ENCODE results near the gene CFAP410.

The CFAP410 gene

GRCh38 chr21:44324106-44324853, 14.9 kb downstream of the CFAP410 start:
- no peak for DNase-seq
- intact Hi-C loops (cut with DNase I), result no loop called here

- DNase-seq, result no peak
- intact Hi-C loops (cut with DNase I), result no loop called here
These were observed 15.6 kb downstream of the CFAP410 start for GRCh38 chr21:44323591-44323990.

- intact Hi-C loops (cut with DNase I), result no loop called here
- DNase-seq, result no peak
These were observed 16.4 kb downstream of the CFAP410 start for GRCh38 chr21:44322621-44323325.

- DNase-seq, result no peak
- intact Hi-C loops (cut with DNase I), result no loop called here
These were observed 17.2 kb downstream of the CFAP410 start for GRCh38 chr21:44321846-44322450.

- DNase-seq, result no peak
- intact Hi-C loops (cut with DNase I), result no loop called here
These were observed 18.3 kb downstream of the CFAP410 start for GRCh38 chr21:44320847-44321246.

- no peak for DNase-seq
- intact Hi-C loops (cut with DNase I), result no loop called here
These were observed 19.7 kb downstream of the CFAP410 start for GRCh38 chr21:44319407-44320065.

GRCh38 chr21:44318489-44319285, 20.5 kb downstream of the CFAP410 start:
- intact Hi-C loops (cut with DNase I), result no loop called here
- DNase-seq, result no peak

- intact Hi-C loops (cut with DNase I), result no loop called here
These were observed 21.3 kb downstream of the CFAP410 start for GRCh38 chr21:44317871-44318270.

GRCh38 chr21:44317241-44317782, 21.9 kb downstream of the CFAP410 start:
- intact Hi-C loops (cut with DNase I), result no loop called here
- DNase-seq, result peak in 31 of 42 donors; percentile 32 to 81 (median 58)

More at GRCh38 chr21:44317871-44318270, 21.3 kb downstream of the CFAP410 start:
- DNase-seq, result no peak

GRCh38 chr21:44316277-44316900, 22.8 kb downstream of the CFAP410 start:
- intact Hi-C loops (cut with DNase I), result no loop called here

GRCh38 chr21:44315691-44316203, 23.4 kb downstream of the CFAP410 start:
- no peak for DNase-seq
- intact Hi-C loops (cut with DNase I), result no loop called here

More at GRCh38 chr21:44316277-44316900, 22.8 kb downstream of the CFAP410 start:
- DNase-seq, result no peak

GRCh38 chr21:44314561-44314960, 24.6 kb downstream of the CFAP410 start:
- no peak for DNase-seq
- intact Hi-C loops (cut with DNase I), result no loop called here

GRCh38 chr21:44314128-44314527, 25.1 kb downstream of the CFAP410 start:
- DNase-seq, result no peak
- intact Hi-C loops (cut with DNase I), result no loop called here

- no peak for DNase-seq
- intact Hi-C loops (cut with DNase I), result no loop called here
These were observed 25.7 kb downstream of the CFAP410 start for GRCh38 chr21:44313451-44313850.

- intact Hi-C loops (cut with DNase I), result no loop called here
- DNase-seq, result no peak
These were observed 26.5 kb downstream of the CFAP410 start for GRCh38 chr21:44312716-44313115.

GRCh38 chr21:44312089-44312488, 27.1 kb downstream of the CFAP410 start:
- no peak for DNase-seq
- intact Hi-C loops (cut with DNase I), result no loop called here

GRCh38 chr21:44310628-44311507, 28.3 kb downstream of the CFAP410 start:
- DNase-seq, result no peak
- intact Hi-C loops (cut with DNase I), result no loop called here
